IMR-90 (cell line): ENCODE data around the gene TATDN2. TPM values are rescaled to one million over a fixed set of nuclear protein-coding genes. Genes with fewer than 3 reads are reported as not detected.
A peak's percentile ranks its signal among the peaks of the same experiment; 100 is the strongest.

Experiments
- ATAC-seq: fragments of 200-7000 bp; cut with Tn5 transposase; 2 replicates; pipeline ENCODE4 v1.9.1; 2020; ENCODE audit warnings: low read depth, mild to moderate bottlenecking, moderate library complexity
- BruUV-seq: library from RNA; stranded (reverse); fragments of 400-500 nt; replicated peaks from 2 replicates; lab custom pipeline; 2021; lab: Mats Ljungman, UMichigan
- CTCF ChIA-PET: fragments of 300-600 bp; formaldehyde crosslinking; extraction: SDS; loops from one replicate; lab custom pipeline; 2021; ENCODE audit warnings: antibody characterized with exemption; lab: Yijun Ruan, JAX
- POLR2A ChIA-PET: fragments of 300-600 bp; sonication (Branson Sonifier 250); formaldehyde crosslinking; loops from one replicate; lab custom pipeline; 2022; ENCODE audit warnings: antibody characterized with exemption; ENCODE audit not compliant: unreplicated experiment; lab: Charles Lee
- DNase-seq: peaks from one replicate; pipeline ENCODE4 v3.0.0; 2013
- H2AFZ ChIP-seq: replicated peaks from 2 replicates; pipeline ENCODE3; 2013; ENCODE audit warnings: low read length, mild to moderate bottlenecking; ENCODE audit not compliant: poor library complexity
- H2AK5ac ChIP-seq: 2 replicates; pipeline ENCODE4 v1.6.1; 2013; ENCODE audit warnings: low read depth, low read length, inconsistent platforms
- H2AK9ac ChIP-seq: replicated peaks from 2 replicates; pipeline ENCODE3; 2013; ENCODE audit warnings: mild to moderate bottlenecking, low read depth, low read length, moderate library complexity; ENCODE audit not compliant: poor library complexity
- H2BK120ac ChIP-seq: 2 replicates; pipeline ENCODE4 v1.6.1; 2013; ENCODE audit warnings: low read depth, low read length, inconsistent platforms
- H2BK15ac ChIP-seq: 3 replicates; pipeline ENCODE4 v1.6.1; 2013; ENCODE audit warnings: low read depth, low read length, inconsistent platforms
- H2BK20ac ChIP-seq: 2 replicates; pipeline ENCODE4 v1.6.1; 2013; ENCODE audit warnings: low read depth, mild to moderate bottlenecking, inconsistent platforms, low read length, moderate library complexity
- H2BK5ac ChIP-seq: 2 replicates; pipeline ENCODE4 v1.6.1; 2013; ENCODE audit warnings: mild to moderate bottlenecking, low read depth, low read length, inconsistent platforms; ENCODE audit not compliant: poor library complexity, severe bottlenecking
- H3K14ac ChIP-seq: replicated peaks from 2 replicates; pipeline ENCODE4 v1.6.1; 2013; ENCODE audit warnings: low read depth, low read length, inconsistent platforms
- H3K18ac ChIP-seq: 2 replicates; pipeline ENCODE4 v1.6.1; 2013; ENCODE audit warnings: low read depth, low read length, control low read depth
- H3K23ac ChIP-seq: 2 replicates; pipeline ENCODE4 v1.6.1; 2013; ENCODE audit warnings: low read depth, low read length, inconsistent platforms
- H3K27ac ChIP-seq: 2 replicates; pipeline ENCODE4 v1.5.1; 2013; ENCODE audit warnings: mild to moderate bottlenecking, control low read depth, low read length; ENCODE audit not compliant: insufficient read depth
- H3K27me3 ChIP-seq: 2 replicates; pipeline ENCODE4 v1.6.1; 2013; ENCODE audit warnings: low read length; ENCODE audit not compliant: control insufficient read depth, insufficient read depth
- H3K36me3 ChIP-seq: 2 replicates; pipeline ENCODE4 v1.6.1; 2013; ENCODE audit warnings: low read length, mixed read lengths; ENCODE audit not compliant: control insufficient read depth, insufficient read depth
- H3K4ac ChIP-seq: 2 replicates; pipeline ENCODE4 v1.6.1; 2013; ENCODE audit warnings: low read depth, low read length, inconsistent platforms
- H3K4me1 ChIP-seq: 2 replicates; pipeline ENCODE4 v1.6.1; 2013; ENCODE audit warnings: low read length, mixed read lengths; ENCODE audit not compliant: control insufficient read depth, insufficient read depth
- H3K4me2 ChIP-seq: 2 replicates; pipeline ENCODE4 v1.6.1; 2013; ENCODE audit warnings: low read depth, mild to moderate bottlenecking, control low read depth, low read length, moderate library complexity
- H3K4me3 ChIP-seq: 2 replicates; pipeline ENCODE4 v1.5.1; 2013; ENCODE audit warnings: low read depth, mild to moderate bottlenecking, control low read depth, low read length, moderate library complexity; ENCODE audit not compliant: insufficient read depth
- H3K56ac ChIP-seq: 2 replicates; pipeline ENCODE4 v1.6.1; 2013; ENCODE audit warnings: low read length, inconsistent platforms; ENCODE audit not compliant: insufficient read depth; ENCODE audit errors: extremely low read depth
- H3K79me1 ChIP-seq, 2 experiments: 2 replicates each; pipeline ENCODE4 v1.6.1; 2013; ENCODE audit warnings: low read length in 2 of 2, inconsistent platforms in 1 of 2, low read depth in 1 of 2
- H3K9ac ChIP-seq: 2 replicates; pipeline ENCODE4 v1.6.1; 2013; ENCODE audit warnings: low read depth, low read length, control low read depth
- H3K9me1 ChIP-seq: 2 replicates; pipeline ENCODE4 v1.6.1; 2013; ENCODE audit warnings: low read length, inconsistent platforms; ENCODE audit not compliant: insufficient read depth
- H3K9me3 ChIP-seq: 2 replicates; pipeline ENCODE4 v1.6.1; 2013; ENCODE audit warnings: low read length; ENCODE audit not compliant: control insufficient read depth, insufficient read depth
- H4K20me1 ChIP-seq: 2 replicates; pipeline ENCODE4 v1.6.1; 2013; ENCODE audit warnings: low read length, inconsistent platforms; ENCODE audit not compliant: insufficient read depth
- H4K5ac ChIP-seq: 2 replicates; pipeline ENCODE4 v1.6.1; 2013; ENCODE audit warnings: mild to moderate bottlenecking, low read depth, low read length, control low read depth
- H4K8ac ChIP-seq, 2 experiments: 2 replicates each; pipeline ENCODE4 v1.6.1; 2013; ENCODE audit warnings: low read depth in 2 of 2, low read length in 2 of 2, control low read depth in 1 of 2, inconsistent platforms in 1 of 2
- H4K91ac ChIP-seq: 2 replicates; pipeline ENCODE4 v1.6.1; 2013; ENCODE audit warnings: low read depth, low read length, inconsistent platforms; ENCODE audit not compliant: insufficient read depth
- BHLHE40 ChIP-seq: fragments of 150-350 bp; IDR thresholded peaks from 2 replicates; pipeline ENCODE4 v1.6.1; 2016; ENCODE audit warnings: mild to moderate bottlenecking, low read depth, low read length
- RCOR1 ChIP-seq: IDR thresholded peaks from 2 replicates; pipeline ENCODE4 v1.6.1; 2012; ENCODE audit warnings: mild to moderate bottlenecking, low read length, improper control_type of control experiment; ENCODE audit not compliant: insufficient replicate concordance
- WGBS, 2 experiments: methylation state at CpG; one replicate each; pipeline versions ENCODE4 v1.1.5 to v1.1.7; 2013; ENCODE audit warnings: missing lambda C conversion rate in 2 of 2; ENCODE audit not compliant: insufficient read length in 1 of 2; ENCODE audit errors: extremely low coverage in 2 of 2; 5-methylcytosine and 5-hydroxymethylcytosine counted together
- dilution Hi-C: fragments of 300-500 bp; cut with HindIII; formaldehyde crosslinking; loops from one replicate; pipeline ENCODE4 v1.14.3; 2018; ENCODE audit warnings: low sequenced_read_pairs; ENCODE audit not compliant: unreplicated experiment
- in situ Hi-C: fragments of 300-500 bp; cut with MboI; formaldehyde crosslinking; loops from 3 replicates; pipeline ENCODE4 v1.14.3; 2019; ENCODE audit warnings: low sequenced_read_pairs, inconsistent platforms, mixed read lengths
- intact Hi-C: fragments of 100-400 bp; cut with micrococcal nuclease; formaldehyde crosslinking; loops from 2 replicates; pipeline ENCODE4 v1.10.0; 2022
- polyA plus RNA-seq, 3 experiments: library from polyadenylated mRNA; depleted of rRNA; stranded (reverse); fragments of >200 nt; gene quantifications; 2 replicates each; pipeline ENCODE4 v1.2.3, GENCODE V29; 2012; ENCODE audit warnings: low replicate concordance in 1 of 3
- total RNA-seq: library from RNA; depleted of rRNA; stranded (reverse); fragments of >200 nt; gene quantifications from 2 replicates; pipeline ENCODE4 v1.2.3, GENCODE V29; 2012
- TF ChIP-seq, protein P1 (sequence below): fragments of 150-350 bp; IDR thresholded peaks from 2 replicates; pipeline ENCODE4 v1.6.1; 2016; ENCODE audit warnings: low read depth, mild to moderate bottlenecking, low read length, moderate library complexity, borderline replicate concordance

TATDN2 gene
- total and polyA plus RNA-seq, 2 of the 4 experiments (the other 2 are of a cell fraction), result 9.0 to 18.8 TPM

DNA sequence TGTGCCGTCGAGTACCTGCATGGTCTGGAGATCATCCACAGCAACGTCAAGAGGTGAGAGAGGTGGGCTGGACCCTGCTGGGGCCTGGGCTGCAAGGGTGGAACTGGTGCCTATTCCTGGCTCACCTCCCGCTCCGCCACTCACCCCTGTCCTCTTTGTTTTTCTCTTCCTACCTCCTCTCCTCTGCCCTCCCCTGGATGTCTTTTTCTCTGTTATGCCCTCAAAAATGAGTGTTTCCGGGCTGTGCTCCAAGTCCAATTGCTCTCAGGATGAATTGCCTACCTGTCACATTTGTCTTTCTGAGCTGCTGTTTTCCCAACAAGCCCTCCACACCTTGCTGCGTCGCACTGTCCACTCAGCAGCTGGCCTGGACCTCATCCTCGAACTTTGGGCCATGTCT lies 28.5 kb upstream of the TATDN2 start:
- CTCF ChIA-PET, result no interaction called here

More for the DNA sequence above, 28.5 kb upstream of the TATDN2 start:
- no peak overlapping the region for H4K91ac ChIP-seq
- peaks cover 3 to 16% of the 10 kb centered on the region in 2 experiments for H3K79me1 ChIP-seq
- WGBS, 2 experiments, result 95% methylated on average over 3 of the region's 9 CpGs; no CpG with 5 or more reads in 1 of the 2 experiments
- dilution Hi-C loops, result no loop called here
- no peak overlapping the region; the same call in 1 of the 2 replicates for H2BK120ac ChIP-seq
- H3K9me3 ChIP-seq, result peaks cover 4% of the 10 kb centered on the region; the same call in 1 of the 2 replicates
- H2AK5ac ChIP-seq, result no peak overlapping the region
- peaks cover 13% of the 10 kb centered on the region for H3K9me1 ChIP-seq
- H4K8ac ChIP-seq, result no peak overlapping the region
- DNase-seq (no peak), ATAC-seq (no peak)
- H3K4me3 ChIP-seq, result no peak overlapping the region
- peaks cover 20% of the 10 kb centered on the region for H3K36me3 ChIP-seq
- no peak overlapping the region for H3K14ac ChIP-seq
- H4K5ac ChIP-seq, result no peak overlapping the region
- TF ChIP-seq RCOR1 (no peak), BHLHE40 (no peak)
- TF ChIP-seq, protein P1, sequence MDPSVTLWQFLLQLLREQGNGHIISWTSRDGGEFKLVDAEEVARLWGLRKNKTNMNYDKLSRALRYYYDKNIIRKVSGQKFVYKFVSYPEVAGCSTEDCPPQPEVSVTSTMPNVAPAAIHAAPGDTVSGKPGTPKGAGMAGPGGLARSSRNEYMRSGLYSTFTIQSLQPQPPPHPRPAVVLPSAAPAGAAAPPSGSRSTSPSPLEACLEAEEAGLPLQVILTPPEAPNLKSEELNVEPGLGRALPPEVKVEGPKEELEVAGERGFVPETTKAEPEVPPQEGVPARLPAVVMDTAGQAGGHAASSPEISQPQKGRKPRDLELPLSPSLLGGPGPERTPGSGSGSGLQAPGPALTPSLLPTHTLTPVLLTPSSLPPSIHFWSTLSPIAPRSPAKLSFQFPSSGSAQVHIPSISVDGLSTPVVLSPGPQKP, result no peak
- no peak overlapping the region for H3K4me2 ChIP-seq
- no peaks in the 10 kb centered on the region for H4K20me1 ChIP-seq
- no peak overlapping the region for H3K56ac ChIP-seq
- no peak overlapping the region for H3K4ac ChIP-seq
- H2BK5ac ChIP-seq, result no peak overlapping the region
- no peak overlapping the region for H2BK20ac ChIP-seq
- H3K9ac ChIP-seq, result no peak overlapping the region
- H2AK9ac ChIP-seq, result peak overlapping the region; percentile 23
- no peak overlapping the region for H2AFZ ChIP-seq
- H3K27me3 ChIP-seq, result no peaks in the 10 kb centered on the region
- no peak overlapping the region for H3K18ac ChIP-seq
- H3K27ac ChIP-seq, result no peak overlapping the region
- POLR2A ChIA-PET, result interaction anchor here (0.6 kb wide), 1 partner anchor 105 kb away, joined by 13 read pairs; no protein-coding TSS in a partner anchor
- intact Hi-C loops, result loop anchor here (10.0 kb wide), 1 partner anchor 505 kb away; no protein-coding TSS in a partner anchor
- no peak overlapping the region for H2BK15ac ChIP-seq
- no TSS peak for BruUV-seq
- in situ Hi-C loops, result no loop called here
- H3K4me1 ChIP-seq, result peaks cover 8% of the 10 kb centered on the region
- H3K23ac ChIP-seq, result no peak overlapping the region
